GM18873 (cell line): Measurements from ENCODE around the gene POLD4.
"Not testable (repeated sequence)": the region's sequence is repeated elsewhere in the genome, so short reads cannot be mapped to it uniquely, and the experiment has no call there.

Experiments
- ATAC-seq: cut with Tn5 transposase; IDR thresholded peaks from one replicate; pipeline ENCODE4 v1.9.1; 2021; ENCODE audit warnings: mild to moderate bottlenecking, moderate library complexity, moderate number of reproducible peaks; ENCODE audit not compliant: unreplicated experiment, low FRiP score

POLD4 gene

DNA sequence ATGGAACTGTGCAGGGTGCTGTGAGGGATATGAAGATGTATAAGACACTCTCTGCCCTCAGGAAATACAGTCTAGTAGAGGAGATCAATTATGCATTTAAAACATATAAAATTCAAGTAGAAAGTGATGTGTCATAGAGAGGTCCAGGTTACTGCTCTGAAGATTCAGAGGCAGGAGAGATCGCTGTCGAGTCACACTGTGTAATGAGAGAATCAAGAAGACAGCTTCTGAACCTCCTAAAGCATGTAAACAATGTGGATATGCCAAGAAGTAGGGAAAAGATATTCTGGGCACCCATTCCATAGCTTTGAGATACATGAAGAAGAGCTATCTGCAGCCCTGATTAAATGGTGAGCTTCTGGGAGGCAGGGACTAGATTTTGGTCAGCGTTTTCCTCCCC, 33.3 kb downstream of the POLD4 start:
- no peak for ATAC-seq

DNA sequence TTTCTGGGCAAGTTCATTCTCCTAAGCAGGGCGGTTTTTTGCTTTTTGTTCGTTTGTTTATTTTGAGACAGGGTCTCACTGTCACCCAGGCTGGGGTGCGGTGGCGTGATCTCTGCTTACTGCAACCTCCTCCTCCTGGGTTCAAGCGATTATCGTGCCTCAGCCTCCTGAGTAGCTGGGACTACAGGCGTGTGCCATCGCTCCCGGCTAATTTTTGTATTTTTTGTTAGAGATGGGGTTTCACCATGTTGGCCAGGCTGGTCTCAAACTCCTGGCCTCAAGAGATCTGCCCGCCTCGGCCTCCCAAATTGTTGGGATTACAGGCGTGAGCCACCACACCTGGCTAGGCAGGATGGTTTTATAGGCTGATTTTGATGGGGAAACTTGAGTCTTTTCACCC, 34.5 kb downstream of the POLD4 start:
- not testable (repeated sequence) for ATAC-seq

DNA sequence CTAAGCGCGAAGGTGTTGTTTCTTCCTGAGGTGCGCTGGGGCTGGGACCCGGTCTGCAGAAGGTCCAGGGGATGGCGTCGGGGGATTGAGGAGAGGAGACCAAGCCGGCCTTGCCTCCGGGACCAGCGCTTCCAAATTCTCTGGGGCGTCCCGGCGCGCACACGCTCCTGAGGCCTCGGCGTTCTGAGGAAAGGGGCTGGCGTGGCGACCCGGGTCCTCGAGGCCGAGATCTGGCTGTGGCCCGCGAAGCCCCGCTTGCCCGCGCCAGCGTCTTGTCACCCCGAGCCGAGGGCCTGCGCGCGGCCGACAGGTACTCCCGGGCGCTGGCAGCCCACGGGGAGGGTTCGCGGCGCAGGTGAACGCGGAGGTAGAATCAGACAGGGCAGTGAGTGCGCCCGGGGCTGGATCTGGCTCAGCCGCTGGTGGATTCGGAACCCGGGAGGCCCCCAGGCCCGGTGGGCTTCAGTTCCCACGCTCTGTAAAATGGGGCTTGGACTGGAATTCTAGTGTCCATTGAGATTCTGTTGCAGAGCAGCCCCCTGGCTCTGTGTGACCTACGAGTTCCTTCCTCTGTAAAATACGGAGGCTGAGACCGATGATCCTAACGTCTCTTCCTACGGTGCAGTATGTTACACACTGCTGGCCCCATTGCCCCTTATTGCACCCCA, 35.3 kb downstream of the POLD4 start:
- peak; percentile 22 for ATAC-seq

DNA sequence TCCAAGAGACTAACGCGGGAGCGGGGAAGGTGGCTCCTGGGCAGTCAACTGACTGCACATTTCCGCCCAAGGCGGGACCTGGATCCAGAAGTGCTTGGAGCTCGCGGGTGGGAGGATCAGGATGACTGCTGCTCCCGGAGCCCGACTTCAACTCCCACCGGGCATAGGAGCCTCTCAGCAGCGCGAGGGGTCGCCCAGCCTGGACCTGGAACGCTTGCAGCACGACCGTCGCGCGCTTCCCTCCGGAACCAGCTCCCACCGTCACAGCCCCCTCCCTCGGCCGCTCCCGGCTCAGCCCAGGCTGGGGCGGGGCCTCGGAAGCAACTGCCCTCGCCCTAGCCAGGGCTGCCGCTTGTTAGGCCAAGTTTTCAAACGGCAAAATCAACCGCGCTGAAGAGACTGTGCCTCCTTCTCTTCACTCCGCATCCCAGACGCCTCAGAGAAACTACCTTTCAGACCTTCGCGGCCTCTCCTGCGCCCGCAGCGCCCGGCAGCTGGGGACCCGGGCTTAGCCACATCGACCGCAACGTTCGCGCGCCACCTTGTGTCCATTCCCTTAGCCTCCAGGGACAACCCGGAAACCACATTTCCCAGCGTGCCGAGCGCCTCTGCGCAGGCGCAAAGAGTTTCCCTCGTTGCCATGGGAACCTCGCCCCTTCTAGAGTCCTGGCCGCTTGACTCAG, 36.0 kb downstream of the POLD4 start:
- peak; percentile 72 for ATAC-seq

DNA sequence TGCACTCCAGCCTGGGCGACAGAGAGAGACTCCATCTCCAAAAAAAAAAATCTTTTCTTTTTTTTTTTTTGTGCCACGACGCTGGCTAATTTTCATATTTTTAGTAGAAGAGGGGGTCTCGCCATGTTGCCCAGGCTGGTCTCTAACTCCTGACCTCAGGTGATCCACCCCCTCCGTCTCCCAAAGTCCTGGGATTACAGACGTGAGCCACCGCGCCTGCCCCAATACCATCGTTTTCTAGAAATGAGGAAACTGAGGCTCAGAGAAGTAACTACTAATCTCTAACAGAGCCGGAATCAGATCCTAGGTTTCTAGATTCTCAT, 36.5 kb downstream of the POLD4 start:
- no peak for ATAC-seq

DNA sequence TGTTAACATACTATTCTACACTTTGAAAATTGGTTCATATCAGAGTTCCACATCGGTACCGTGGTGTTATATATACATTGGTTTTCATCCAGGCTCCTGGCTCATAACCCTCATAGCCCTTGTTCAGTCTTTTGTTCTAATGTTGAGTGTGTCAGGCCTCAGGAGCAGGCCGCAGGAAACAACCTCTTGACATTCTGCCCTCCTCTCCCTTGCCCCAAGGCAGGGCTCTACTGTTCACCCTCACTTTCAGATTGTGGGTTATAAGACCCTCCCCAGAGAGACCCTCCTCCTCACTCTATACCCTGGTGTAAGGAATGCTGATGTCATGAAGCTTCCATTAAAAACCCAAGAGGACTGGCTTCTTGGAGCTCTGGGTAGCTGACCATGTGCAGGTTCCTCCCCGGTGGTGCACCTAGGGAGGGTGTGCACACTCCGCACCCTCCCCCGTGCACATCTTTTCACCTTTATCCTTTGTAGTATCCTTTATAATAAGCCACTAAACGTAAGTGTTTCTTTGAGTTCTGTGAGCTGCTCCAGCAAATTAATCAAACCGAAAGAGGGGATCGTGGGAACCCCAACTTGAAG, 37.9 kb downstream of the POLD4 start:
- ATAC-seq, result no peak

DNA sequence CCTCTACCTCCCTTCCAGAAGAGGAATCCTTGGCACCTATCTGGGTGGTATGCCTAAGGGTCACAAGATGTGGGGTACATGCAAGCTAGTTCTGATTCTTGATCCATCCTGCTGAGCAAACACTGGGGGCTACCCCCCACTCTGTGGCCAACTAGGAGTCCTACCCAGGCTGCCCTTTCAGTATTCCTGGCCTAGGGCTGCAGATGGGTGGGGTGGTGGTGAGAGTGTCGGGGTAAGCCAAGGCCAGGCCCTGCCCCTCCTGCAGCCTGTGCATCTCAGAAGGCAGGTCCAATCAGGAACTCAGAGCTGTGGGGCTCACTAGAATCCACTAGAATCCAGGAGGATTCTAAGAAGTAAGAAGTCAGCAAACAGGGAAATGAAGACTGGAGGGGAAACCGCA, 39.1 kb downstream of the POLD4 start:
- ATAC-seq, result no peak

DNA sequence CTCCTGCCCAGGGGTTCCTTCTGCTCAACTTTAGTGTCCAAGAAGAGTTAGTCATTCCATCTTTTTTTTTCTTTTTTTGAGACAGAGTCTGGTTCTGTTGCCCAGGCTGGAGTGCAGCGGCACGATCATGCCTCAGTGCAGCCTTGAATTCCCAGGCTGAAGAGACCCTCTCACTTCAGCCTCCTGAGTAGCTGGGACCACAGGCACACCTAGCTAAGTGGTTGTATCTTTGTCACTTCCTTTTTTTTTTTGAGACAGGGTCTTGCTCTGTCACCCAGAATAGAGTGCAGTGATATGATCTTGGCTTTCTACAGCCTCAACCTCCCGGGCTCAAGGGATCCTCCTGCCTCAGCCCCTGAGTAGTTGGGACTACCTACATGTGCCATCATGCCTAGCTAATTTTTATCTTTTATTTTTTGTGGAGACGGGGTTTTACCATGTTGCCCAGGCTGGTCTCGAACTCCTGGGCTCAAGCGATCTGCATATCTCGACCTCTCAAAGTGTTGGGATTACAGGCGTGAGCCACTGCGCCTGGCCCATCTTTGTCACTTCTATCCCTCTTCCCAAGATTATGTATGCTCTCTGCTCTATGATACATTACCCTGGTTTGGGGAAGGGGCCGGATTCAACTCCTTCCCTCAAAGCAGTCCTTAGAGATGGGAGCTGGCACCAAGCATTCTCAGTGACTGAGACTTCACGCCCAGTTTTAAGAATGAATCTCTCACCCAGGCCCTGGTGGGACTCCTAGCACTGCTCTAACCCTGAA, 40.0 kb downstream of the POLD4 start:
- no peak for ATAC-seq

DNA sequence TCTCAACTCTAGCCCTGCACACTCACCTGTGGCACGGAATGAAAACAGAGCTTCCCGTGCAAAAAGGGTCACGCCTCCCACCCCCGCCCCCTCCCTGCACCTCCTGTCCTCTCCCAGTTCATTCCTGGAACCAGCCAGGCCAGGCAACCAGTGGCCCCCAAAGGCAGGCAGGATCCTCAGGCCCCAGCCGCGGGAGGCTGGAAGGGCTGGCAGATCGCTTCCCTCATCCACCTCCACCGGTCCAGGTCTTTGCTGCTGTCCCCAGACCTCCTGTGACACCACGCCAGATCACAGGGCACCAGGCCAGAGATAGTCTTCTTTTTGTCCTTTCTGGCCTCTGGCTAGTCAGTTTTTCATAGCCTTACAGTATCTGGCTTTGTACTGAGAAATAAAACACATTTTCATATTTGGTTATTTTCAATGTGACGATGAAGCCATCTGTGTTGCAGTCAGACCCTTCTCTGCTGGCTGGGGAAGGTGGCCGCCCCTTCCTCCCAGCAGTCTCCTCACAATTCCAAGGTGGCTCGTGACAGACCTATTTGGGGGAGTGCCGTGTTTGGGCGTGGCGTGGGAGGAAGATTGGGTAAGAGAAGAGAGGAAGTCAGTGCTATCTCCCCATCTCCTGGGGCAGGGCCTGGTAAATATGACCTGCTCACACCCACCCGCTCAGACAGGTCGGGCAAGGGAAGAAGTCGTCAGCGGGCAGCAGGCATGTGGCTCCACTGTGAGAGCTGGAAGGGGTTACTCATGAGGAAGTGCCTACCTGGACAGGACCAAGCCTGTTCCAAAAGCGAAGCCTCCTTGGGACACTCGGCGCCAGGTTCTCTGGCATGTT, 40.9 kb downstream of the POLD4 start:
- no peak for ATAC-seq

DNA sequence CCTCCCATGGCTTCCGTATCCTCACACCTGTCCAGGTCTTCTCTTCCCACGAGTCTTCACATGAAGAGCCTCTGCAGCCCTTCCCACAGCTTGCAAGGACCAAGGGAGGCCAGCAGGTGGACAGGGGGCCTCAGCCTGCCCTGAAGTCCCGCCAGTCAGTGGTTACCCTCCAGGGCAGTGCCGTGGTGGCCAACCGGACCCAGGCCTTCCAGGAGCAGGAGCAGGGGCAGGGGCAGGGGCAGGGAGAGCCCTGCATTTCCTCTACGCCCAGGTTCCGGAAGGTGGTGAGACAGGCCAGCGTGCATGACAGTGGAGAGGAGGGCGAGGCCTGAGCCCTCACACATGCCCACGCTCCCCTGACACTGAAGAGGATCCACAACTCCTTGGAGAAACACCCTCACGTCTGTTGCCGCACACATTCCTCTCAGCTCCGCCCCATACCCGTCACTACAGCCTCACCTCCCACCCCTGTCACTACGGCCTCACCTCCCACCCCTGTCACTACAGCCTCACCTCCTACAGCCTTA, 41.7 kb downstream of the POLD4 start:
- ATAC-seq, result no peak

DNA sequence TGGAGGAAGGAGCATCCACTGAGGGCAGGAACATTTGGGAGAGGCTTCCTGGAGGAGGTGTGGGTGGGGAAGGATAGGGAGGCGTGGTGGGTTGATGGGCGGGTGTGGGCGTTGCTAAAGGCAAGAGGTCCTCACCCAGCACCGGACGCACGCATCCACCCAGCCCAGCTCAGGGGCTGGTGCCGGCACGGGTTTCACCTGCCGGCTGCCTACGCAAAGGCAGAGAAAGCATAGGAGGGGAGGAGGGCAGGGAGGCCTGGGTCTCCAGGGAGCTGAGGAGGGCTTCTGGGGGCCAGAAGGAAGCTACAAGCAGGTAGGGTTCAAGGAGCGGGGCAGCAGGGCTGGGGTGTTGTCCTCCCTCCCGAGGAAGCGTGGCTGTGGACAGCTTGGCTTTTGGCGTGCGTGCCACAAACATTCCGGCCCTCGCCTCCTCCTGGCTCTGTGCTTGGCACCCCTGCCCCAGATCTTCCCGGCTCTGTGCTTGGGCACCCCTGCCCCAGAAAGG, 42.2 kb downstream of the POLD4 start:
- ATAC-seq, result no peak

DNA sequence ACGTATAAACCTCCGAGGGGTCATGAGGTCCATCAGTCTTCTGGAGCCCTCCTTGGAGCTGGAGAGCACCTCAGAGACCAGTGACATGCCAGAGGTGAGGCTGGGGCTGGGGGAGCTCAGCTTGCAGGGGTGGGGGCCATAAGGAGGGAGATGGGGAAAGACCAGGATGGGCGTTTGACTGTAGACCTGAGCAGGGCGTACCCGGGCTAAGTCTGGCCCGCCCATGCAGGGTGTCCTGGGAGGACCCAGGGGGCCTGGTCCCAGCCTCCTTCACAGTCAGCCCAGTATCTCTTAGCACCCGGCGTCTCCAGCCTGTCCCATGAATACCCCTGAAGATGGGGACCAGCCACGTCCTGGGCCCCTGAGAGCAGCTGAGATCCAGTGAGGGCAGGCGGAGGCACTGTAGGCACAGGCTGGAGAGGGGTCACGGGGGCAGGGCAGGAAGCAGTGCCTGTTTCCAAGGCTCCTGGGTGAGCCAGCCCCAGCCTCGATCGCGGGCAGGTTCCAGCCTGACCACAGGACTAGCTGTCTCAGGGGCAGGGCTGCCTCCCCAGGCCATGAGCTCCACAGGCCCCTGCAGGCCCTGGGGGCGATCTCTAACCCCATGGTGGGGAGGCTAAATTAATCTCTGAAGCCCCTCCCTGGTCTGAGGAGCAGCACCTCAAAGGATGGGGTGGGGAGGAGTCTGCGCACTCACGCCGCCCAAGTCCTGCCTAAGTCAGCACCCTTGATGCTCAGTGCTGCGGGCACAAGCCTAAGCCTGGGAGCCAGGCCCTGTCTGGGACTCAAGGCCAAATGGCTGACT, 42.9 kb downstream of the POLD4 start:
- no peak for ATAC-seq

DNA sequence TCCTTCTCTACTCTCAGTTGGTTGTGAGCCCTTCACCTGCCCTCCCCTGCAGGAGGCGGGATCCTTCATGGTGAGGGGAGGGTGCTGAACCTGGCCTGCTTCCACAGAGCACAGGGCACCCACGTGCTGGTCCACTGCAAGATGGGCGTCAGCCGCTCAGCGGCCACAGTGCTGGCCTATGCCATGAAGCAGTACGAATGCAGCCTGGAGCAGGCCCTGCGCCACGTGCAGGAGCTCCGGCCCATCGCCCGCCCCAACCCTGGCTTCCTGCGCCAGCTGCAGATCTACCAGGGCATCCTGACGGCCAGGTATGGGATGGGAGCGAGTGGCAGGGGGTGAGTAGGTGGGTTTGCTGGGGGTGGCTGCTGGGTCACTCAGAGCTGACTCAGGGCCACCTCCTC, 43.7 kb downstream of the POLD4 start:
- no peak for ATAC-seq

DNA sequence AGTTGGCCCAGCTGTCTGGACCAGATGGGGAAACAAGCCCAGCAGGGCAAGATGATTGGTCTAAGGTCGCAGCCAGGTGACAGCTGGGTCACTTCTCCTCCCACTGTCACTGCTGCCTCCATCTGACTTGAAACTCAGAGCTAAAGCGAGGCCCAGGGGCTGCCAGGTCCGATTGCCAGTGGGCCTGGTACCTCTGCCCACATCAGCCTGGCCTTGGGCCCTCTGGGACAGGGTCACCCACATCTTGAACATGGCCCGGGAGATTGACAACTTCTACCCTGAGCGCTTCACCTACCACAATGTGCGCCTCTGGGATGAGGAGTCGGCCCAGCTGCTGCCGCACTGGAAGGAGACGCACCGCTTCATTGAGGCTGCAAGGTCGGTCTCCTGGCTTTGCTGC, 44.2 kb downstream of the POLD4 start:
- no peak for ATAC-seq

DNA sequence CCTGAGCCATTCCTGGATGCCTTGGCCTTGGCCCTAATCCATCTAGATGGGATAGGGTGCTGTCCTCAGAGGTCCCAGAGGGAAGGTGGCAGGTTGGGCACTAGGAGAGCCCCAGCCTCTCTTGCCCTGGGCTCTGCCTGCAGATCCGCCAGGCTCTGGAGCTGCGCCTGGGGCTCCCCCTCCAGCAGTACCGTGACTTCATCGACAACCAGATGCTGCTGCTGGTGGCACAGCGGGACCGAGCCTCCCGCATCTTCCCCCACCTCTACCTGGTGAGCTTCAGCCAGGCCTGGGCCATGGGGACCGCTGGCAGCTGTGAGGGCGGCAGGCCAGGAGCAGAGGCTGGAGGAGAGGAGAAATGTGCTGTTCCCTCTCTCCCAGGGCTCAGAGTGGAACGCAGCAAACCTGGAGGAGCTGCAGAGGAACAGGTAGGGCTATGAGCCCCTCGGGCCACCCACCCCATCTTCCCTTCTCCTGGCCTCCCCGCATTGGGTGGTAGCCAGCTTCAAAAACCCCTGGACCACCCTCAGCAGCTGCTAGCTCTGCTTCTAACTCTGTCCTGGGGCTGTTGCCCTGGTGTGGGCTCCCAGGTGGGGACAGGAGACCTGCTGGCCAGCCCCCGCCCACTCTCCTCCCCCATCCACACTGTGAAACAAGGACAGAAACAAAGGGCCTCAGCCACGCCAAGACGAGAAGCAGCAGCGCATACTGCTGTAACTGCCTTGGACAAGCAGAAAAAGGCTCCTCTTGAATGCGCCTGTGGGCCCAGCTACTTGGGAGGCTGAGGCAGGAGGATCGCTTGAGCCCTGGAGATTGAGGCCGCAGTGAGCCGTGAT, 45.1 kb downstream of the POLD4 start:
- ATAC-seq, result no peak

DNA sequence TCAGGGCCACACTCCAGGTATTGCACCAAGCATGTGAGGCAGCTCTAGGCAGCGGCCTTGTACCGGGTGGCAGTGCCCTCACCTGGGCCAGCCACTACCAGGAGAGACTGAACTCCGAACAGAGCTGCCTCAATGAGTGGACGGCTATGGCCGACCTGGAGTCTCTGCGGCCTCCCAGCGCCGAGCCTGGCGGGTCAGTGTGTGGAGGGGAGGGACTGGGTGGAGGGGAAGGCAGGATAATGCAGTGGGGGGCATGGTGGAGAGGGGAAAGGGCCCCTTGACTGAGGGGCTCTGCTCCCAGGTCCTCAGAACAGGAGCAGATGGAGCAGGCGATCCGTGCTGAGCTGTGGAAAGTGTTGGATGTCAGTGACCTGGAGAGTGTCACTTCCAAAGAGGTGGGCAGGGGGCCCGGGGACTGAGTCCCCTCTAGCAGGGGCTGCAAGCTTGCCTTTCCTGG, 45.8 kb downstream of the POLD4 start:
- no peak for ATAC-seq

DNA sequence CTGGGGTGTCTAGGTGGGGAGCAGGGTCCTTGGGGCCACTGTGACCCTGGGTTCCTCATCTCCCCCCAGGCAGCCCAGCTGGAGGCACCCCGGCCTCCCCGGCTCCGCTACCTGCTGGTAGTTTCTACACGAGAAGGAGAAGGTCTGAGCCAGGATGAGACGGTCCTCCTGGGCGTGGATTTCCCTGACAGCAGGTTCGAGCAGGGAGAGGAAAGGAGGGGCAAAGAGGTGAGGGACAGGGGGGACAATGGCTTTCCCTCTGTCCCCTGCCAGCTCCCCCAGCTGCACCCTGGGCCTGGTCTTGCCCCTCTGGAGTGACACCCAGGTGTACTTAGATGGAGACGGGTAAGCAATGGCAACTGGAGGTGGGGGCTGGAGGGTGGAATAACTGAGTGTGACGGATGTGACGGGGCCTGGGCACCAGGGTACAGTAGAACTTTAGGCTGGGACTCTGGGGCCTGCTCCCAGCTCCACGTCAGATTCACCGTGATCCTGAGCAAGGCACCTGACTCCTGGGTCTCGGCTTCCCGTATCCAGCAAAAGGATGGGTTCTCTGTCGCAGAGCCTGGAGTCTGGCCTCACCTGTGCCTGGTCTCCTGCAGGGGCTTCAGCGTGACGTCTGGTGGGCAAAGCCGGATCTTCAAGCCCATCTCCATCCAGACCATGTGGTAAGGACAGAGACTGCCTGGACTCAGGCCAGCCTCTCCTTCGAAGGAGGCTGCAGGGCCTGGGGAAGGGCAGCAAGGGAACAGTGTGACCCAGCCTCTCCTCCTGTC, 46.4 kb downstream of the POLD4 start:
- no peak for ATAC-seq
